Measurements from ENCODE around the gene DISP2.

DNA sequence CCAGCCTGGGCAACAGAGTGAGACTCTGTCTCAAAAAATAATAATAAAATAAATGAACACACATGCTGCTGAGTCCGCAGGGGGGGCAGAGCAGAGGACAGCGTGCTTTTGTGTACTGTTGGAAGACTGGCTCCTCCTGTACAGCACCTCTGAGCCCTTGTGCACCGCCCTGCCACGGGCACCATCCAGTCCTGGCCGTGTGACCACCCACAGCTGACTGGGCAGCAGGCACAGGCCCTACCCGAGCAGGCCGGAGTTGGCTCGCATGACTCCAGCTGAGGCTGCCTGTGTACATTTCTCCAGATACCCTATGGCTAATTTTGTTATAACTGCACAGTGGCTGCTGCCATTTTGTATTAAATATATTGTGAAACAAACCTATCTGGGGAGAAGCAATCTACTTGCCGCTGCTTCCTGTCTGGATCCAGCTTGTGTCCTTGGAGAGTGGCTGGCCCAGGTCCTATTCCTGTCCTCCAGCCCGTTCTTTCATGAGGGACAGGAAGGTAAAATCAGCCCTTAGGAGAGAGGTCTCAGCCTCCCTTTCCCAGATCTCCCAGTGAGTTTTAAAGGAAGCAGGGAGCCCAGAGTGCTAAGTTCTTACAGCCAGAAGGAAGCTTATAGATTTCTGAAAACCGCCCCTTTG, 62.2 kb downstream of the DISP2 start:
- TF ChIP-seq, protein P1, sequence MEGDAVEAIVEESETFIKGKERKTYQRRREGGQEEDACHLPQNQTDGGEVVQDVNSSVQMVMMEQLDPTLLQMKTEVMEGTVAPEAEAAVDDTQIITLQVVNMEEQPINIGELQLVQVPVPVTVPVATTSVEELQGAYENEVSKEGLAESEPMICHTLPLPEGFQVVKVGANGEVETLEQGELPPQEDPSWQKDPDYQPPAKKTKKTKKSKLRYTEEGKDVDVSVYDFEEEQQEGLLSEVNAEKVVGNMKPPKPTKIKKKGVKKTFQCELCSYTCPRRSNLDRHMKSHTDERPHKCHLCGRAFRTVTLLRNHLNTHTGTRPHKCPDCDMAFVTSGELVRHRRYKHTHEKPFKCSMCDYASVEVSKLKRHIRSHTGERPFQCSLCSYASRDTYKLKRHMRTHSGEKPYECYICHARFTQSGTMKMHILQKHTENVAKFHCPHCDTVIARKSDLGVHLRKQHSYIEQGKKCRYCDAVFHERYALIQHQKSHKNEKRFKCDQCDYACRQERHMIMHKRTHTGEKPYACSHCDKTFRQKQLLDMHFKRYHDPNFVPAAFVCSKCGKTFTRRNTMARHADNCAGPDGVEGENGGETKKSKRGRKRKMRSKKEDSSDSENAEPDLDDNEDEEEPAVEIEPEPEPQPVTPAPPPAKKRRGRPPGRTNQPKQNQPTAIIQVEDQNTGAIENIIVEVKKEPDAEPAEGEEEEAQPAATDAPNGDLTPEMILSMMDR (IDR thresholded peaks at IDR 0.05; ENCODE audit: low read depth, low read length, missing input control) = no peak
- TF ChIP-seq, protein P2, sequence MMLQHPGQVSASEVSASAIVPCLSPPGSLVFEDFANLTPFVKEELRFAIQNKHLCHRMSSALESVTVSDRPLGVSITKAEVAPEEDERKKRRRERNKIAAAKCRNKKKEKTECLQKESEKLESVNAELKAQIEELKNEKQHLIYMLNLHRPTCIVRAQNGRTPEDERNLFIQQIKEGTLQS (IDR thresholded peaks at IDR 0.05) = no peak
- TF ChIP-seq, protein P3, sequence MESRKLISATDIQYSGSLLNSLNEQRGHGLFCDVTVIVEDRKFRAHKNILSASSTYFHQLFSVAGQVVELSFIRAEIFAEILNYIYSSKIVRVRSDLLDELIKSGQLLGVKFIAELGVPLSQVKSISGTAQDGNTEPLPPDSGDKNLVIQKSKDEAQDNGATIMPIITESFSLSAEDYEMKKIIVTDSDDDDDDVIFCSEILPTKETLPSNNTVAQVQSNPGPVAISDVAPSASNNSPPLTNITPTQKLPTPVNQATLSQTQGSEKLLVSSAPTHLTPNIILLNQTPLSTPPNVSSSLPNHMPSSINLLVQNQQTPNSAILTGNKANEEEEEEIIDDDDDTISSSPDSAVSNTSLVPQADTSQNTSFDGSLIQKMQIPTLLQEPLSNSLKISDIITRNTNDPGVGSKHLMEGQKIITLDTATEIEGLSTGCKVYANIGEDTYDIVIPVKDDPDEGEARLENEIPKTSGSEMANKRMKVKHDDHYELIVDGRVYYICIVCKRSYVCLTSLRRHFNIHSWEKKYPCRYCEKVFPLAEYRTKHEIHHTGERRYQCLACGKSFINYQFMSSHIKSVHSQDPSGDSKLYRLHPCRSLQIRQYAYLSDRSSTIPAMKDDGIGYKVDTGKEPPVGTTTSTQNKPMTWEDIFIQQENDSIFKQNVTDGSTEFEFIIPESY (IDR thresholded peaks at IDR 0.05) = no peak
- TF ChIP-seq RXRA (IDR thresholded peaks at IDR 0.05) (no peak), YY1 (IDR thresholded peaks at IDR 0.05) (peak; percentile 33)
- TF ChIP-seq, protein P4, sequence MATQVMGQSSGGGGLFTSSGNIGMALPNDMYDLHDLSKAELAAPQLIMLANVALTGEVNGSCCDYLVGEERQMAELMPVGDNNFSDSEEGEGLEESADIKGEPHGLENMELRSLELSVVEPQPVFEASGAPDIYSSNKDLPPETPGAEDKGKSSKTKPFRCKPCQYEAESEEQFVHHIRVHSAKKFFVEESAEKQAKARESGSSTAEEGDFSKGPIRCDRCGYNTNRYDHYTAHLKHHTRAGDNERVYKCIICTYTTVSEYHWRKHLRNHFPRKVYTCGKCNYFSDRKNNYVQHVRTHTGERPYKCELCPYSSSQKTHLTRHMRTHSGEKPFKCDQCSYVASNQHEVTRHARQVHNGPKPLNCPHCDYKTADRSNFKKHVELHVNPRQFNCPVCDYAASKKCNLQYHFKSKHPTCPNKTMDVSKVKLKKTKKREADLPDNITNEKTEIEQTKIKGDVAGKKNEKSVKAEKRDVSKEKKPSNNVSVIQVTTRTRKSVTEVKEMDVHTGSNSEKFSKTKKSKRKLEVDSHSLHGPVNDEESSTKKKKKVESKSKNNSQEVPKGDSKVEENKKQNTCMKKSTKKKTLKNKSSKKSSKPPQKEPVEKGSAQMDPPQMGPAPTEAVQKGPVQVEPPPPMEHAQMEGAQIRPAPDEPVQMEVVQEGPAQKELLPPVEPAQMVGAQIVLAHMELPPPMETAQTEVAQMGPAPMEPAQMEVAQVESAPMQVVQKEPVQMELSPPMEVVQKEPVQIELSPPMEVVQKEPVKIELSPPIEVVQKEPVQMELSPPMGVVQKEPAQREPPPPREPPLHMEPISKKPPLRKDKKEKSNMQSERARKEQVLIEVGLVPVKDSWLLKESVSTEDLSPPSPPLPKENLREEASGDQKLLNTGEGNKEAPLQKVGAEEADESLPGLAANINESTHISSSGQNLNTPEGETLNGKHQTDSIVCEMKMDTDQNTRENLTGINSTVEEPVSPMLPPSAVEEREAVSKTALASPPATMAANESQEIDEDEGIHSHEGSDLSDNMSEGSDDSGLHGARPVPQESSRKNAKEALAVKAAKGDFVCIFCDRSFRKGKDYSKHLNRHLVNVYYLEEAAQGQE (IDR thresholded peaks at IDR 0.05) = no peak
- TF ChIP-seq, protein P5, sequence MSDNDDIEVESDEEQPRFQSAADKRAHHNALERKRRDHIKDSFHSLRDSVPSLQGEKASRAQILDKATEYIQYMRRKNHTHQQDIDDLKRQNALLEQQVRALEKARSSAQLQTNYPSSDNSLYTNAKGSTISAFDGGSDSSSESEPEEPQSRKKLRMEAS (IDR thresholded peaks at IDR 0.05) = no peak

Measured in liver (tissue), 3 donors.